NCI-H1105 treated with DMSO at 0.1 percent for 48 hours (cell line): ENCODE data around the gene MPL.
A peak's percentile ranks its signal among the peaks of the same experiment; 100 is the strongest.
"Not testable (repeated sequence)": the region's sequence is repeated elsewhere in the genome, so short reads cannot be mapped to it uniquely, and the experiment has no call there.

ENCODE experiments used
- DNase-seq: peaks from one replicate; lab custom pipeline; 2025; lab: John Stamatoyannopoulos, UW

The MPL gene

GRCh38 chr1:43357251-43357650 is 19.6 kb downstream of the MPL start:
- no peak for DNase-seq

GRCh38 chr1:43358121-43358745 is 20.6 kb downstream of the MPL start:
- peak; percentile 53 for DNase-seq

DNA sequence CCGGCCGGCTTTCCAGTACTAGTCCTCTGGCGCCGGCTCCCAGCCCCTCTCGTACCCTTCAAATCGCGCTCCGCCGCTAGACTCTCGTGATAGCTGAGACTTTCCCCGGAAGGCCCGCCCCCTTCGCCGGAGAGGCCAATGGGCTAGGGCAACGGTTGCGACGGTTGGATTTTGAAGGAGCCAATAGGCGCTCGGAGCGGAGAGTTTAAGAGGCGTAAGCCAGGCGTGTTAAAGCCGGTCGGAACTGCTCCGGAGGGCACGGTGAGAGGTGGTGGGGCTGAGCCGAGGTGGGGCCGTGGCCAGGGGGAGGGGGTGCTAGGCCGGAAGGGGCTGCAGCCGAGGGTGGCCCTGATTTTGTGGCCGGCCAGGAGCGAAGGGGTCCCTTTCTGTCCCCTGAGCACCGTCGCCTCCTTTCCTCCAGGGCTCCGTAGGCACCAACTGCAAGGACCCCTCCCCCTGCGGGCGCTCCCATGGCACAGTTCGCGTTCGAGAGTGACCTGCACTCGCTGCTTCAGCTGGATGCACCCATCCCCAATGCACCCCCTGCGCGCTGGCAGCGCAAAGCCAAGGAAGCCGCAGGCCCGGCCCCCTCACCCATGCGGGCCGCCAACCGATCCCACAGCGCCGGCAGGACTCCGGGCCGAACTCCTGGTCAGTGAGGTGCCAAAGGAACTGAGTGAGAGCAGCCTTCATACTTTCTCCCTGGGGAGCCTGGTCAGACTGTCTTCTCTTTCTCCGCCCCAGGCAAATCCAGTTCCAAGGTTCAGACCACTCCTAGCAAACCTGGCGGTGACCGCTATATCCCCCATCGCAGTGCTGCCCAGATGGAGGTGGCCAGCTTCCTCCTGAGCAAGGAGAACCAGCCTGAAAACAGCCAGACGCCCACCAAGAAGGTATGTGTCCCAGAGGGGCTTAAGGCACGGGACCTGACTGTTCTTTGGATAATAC is 21.4 kb downstream of the MPL start, which contains the start of gene CDC20:
CDC20 (plus strand) TSS at position 236 of the 948 bp plus-strand sequence; CDS start at position 471, 235 bp downstream.
- peak; percentile 97 for DNase-seq

DNA sequence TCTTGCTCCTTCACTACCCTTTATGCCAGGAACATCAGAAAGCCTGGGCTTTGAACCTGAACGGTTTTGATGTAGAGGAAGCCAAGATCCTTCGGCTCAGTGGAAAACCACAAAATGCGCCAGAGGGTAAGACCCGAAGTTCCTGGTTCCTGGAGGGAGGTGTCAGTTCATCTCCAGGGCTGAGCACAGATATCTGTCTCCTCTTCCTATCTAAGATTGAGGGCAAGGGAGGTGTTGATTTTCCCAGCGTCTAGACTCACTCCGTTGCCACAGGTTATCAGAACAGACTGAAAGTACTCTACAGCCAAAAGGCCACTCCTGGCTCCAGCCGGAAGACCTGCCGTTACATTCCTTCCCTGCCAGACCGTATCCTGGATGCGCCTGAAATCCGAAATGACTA is 22.1 kb downstream of the MPL start:
- DNase-seq = no peak

DNA sequence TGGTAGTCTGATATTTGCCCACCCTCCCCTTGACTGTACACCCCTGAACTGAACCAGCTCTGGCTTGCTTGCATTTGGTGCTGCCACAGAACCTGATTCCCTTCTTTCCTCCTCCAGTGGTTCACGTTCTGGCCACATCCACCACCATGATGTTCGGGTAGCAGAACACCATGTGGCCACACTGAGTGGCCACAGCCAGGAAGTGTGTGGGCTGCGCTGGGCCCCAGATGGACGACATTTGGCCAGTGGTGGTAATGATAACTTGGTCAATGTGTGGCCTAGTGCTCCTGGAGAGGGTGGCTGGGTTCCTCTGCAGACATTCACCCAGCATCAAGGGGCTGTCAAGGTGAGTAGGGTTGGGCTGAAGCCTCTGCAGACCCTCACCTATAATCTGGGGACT is 23.0 kb downstream of the MPL start:
- no peak for DNase-seq

- no peak for DNase-seq
Measured at GRCh38 chr1:43363283-43363934, 25.8 kb downstream of the MPL start.

DNA sequence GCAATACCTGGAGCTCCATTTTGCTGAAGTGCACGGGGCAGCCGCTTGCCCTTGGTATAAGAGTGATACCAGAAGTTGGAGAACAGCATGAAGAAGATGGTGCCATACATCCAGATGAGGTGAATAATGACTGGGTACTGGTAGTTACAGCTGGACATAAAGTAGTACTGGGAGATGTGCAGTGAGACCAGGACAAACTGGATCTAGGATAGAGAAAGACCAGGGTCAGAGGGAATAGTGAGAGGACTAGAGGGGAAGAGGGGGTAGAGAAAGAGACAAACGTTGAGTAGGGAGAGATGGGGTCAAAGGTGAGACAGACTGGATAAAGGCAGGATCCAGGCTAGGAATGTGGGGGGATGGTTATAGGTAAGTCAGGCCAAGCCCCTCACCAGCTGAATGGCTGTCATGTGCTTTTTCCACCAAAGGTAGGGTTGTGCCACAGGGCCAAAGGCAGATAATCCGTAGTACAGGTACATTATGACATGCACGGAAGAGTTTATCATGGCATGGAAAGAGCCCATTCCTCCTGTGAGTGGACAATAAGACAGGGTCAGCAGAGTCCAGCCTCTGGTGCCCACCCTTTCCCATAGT is 26.4 kb downstream of the MPL start:
- DNase-seq = no peak

DNA sequence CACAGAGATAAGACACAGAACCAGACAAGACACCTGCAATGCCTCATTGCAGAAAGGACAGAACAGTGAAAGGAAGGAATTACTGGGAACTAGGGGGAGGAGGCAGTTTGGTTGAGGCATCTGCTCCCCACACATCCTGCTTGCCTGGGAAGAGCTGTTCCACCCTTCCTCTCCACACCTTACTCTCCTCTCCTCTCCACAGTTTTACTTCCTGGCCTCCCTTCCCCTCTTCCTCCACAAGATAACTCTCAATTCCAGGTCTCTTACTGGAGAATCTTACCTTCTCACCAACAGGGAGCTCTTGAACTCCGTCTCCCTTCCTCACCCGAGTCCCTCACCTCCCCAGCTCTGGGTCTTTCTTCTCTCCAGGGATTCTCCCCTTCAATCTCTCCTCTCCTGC is 28.1 kb downstream of the MPL start:
- no peak for DNase-seq

DNA sequence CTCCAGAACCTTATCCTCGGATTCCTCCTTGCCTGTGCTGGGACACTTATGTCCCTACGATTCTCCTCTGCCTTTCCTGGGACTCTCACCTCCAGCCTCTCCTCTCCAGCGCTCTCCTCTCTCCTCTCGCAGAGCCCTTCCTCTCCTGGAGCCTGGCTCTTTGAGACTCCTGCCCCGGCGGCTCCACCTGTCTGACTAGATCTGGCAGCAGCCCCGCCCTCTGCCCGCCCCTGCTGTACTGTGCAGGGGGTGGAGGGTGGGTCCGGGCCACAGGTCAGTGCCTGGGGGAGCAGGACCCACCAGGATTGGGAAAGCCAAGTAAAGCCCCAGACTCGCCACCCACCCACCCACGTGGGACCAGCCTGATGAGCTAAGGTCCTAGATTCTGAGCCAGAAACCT is 28.6 kb downstream of the MPL start:
- no peak for DNase-seq

- DNase-seq = no peak
Measured at GRCh38 chr1:43366601-43367025, 29.0 kb downstream of the MPL start.

DNA sequence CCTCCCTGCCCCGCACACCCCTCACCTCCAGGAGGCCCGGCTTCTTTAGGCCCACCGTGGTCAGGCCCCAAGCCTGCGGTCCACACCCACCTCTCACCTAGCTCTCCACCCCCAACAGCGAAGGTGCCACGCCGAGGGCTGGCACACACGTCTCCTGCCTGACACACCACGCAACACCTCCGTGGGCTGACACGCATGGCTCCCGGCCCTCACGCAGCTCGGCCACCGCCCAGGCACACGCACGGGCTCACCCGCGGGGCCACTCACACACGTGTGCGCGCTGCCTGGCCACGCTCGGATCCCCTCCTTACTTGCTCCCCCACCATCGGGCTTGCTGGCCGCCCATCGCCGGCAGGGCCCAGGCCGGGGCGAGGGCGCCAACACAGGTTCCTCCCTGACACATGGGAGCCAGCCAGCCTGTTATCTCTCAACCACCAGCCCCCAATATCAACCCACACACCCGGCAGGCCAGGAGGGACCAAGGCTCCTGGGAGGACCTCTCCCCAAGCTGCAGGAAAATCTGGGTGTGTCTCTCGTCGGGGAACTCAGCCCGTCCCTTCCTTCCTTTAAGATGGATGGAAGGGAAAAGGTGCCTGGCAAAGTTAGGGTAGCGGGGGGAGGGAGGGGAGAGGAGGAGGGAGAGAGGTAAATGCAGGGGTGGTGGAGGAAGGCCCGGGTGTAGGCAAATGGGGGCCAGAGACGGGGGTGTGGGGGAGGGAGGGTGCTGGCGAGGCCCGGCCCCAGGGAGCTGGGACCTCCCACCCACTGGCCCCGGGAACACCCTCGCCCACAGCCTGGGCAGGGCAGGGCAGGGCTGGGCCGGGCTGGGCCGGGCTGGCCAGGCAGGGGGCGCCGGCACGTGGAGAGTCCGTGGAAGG is 29.6 kb downstream of the MPL start:
- DNase-seq = peak; percentile 32

GRCh38 chr1:43367904-43368645 is 30.5 kb downstream of the MPL start, which contains the start of gene ELOVL1:
Gene ELOVL1 (minus strand): TSS chr1:43368011. CDS start chr1:43365609, 2,402 bp downstream.
- DNase-seq = peak; percentile 85

GRCh38 chr1:43368646-43369020 is 31.0 kb downstream of the MPL start:
- no peak for DNase-seq

DNA sequence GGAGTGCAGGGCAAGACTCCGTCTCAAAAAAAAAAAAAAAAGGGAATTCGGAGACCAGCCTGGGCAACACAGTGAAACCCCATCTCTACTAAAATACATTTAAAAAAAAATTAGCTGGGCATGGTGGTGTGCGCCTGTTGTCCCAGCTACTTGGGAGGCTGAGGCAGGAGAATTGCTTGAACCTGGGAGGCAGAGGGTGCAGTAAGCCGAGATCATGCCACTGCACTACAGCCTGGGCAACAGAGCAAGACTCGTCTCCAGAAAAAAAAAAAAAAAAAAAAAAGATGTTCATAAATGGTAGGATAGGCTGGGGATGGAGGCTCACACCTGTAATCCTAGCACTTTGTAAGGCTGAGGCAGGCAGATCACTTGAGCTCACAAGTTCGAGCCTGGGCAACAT is 32.2 kb downstream of the MPL start:
- not testable (repeated sequence) for DNase-seq

DNA sequence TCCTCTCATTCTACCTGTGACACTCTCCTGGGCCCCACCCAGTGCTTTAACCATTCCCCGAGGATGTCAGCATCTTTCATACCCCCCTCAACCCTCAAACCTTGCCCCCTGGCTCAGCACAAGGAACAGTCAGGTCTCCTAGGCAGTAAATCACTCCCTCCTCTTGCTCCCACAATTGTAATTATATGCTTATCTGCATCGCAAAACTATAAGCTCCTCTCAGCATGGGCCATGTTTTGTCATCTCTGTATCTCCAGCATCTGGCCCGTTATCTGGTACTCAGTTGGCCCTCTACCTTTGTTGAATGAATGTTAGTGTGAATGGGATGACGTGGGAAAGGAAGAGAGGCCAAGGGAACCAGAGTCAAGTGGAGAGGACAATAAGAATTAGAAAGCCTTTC is 32.9 kb downstream of the MPL start:
- DNase-seq = no peak

GRCh38 chr1:43372172-43372571 is 34.6 kb downstream of the MPL start:
- DNase-seq = no peak

DNA sequence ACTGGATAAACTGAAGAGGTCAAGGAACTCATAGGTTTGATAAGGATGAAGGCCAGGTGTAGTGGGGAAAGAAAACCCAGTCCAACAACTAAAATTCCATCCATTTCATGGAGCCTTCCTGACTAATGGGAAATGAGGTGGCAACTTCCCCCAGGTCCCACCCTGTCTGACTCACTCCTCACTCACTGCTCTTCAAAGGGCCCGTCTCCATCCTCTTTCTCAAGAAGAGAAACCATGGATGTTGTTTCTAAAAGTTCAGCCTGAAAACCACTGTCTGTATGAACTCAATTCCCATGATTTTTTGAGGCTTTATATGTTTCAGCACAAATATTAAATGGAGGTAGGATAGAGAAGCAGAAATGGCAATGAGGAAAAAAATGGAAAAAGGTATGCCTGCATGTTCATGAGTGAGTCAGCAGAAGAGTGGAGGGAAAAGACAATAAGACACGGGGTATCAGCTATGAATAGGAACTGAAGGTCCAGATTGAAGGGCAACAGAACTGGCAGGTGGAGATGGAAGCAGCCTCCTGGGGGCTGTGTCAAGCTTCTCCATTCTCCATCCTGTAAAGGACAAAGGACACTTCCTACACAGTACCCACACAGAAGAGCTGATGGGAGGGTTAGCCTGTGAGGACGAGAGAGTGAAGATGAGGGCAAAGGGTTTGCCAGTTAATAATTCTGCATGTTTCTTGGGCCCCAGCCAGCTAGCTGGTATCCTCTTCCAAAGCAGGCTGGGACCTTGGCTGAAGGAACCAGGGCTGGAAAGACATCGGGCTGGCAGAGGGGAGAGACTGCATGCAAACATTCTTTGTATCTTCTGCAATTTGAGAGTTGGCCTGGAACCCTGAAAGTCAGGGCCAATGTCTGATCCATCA is 35.7 kb downstream of the MPL start:
- no peak for DNase-seq

DNA sequence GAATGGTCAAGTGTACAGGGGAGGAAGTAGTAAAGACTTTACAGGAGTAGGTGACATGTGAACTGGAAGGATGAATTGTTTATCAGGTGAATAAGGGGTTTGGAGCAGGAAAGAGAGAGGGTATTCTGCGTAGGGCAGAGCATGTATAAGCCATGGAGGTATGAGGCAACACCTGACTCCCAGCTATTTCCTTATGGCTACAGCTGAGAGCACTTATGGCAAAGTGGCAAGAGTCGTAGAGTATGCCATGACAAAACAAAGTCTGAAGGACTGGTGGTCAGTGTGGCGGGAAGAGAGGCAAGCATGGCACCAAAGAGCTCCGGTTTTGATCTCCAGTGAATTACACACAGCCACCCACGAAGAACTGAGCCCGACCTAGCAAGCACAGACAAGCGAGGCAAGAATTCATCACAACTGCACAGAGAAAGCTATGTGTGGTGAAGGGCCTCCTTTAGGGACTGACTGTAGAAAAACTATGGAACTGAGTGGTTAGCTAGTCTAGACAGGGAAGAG is 39.2 kb downstream of the MPL start:
- DNase-seq = no peak

GRCh38 chr1:43377831-43378230 is 40.2 kb downstream of the MPL start:
- no peak for DNase-seq
